Upper lobe of left lung (tissue), 6 donors: ENCODE results near the gene PZP. TPM values are rescaled to one million over a fixed set of nuclear protein-coding genes. Genes with fewer than 3 reads are reported as not detected.

Experiments
- ATAC-seq, 2 donors: fragments of 200-7000 bp; cut with Tn5 transposase; one replicate each; pipeline ENCODE4 v1.9.1; 2022; ENCODE audit warnings: mild to moderate bottlenecking in 2 of 2, moderate library complexity in 2 of 2; ENCODE audit not compliant: low FRiP score in 2 of 2
- DNase-seq, 2 donors: peaks; one replicate each; pipeline ENCODE4 v3.0.0-alpha.2; 2019 to 2020
- H3K27ac ChIP-seq, 4 donors: fragments of 200-600 bp; sonication (generic); one replicate each; pipeline ENCODE4 v1.5.1; 2016 to 2019
- H3K27me3 ChIP-seq, 4 donors: fragments of 200-600 bp; sonication (generic); one replicate each; pipeline ENCODE4 v1.5.1; 2017 to 2019
- H3K36me3 ChIP-seq, 4 donors: fragments of 200-600 bp; sonication (generic); one replicate each; pipeline ENCODE4 v1.5.1; 2016 to 2019
- H3K4me1 ChIP-seq, 4 donors: fragments of 200-600 bp; sonication (generic); one replicate each; pipeline ENCODE4 v1.5.1; 2018 to 2019
- H3K4me3 ChIP-seq, 4 donors: fragments of 200-600 bp; sonication (generic); one replicate each; pipeline ENCODE4 v1.5.1; 2017 to 2019; ENCODE audit warnings: mild to moderate bottlenecking in 2 of 4, moderate library complexity in 1 of 4
- H3K9me3 ChIP-seq, 4 donors: fragments of 200-600 bp; sonication (generic); one replicate each; pipeline ENCODE4 v1.5.1; 2018 to 2019
- CTCF ChIP-seq, 6 experiments: fragments of 450-650 bp in 4 of 6; fragments of 200-600 bp in 2 of 6; sonication (generic) in 2 of 6; IDR thresholded peaks; one replicate each; pipeline ENCODE4 v1.5.1; 2016 to 2019; ENCODE audit warnings: antibody characterized with exemption in 6 of 6
- EP300 ChIP-seq, 4 donors: sonication (generic); formaldehyde crosslinking; IDR thresholded peaks; one replicate each; pipeline ENCODE4 v1.5.1; 2017; ENCODE audit warnings: antibody characterized with exemption in 4 of 4, control low read depth in 2 of 4
- POLR2A ChIP-seq, 4 donors: fragments of 450-650 bp; IDR thresholded peaks; one replicate each; pipeline ENCODE4 v1.5.1; 2016 to 2017; ENCODE audit warnings: antibody characterized with exemption in 4 of 4, mild to moderate bottlenecking in 2 of 4
- POLR2AphosphoS5 ChIP-seq, 2 donors: sonication (generic); formaldehyde crosslinking; IDR thresholded peaks; one replicate each; pipeline ENCODE4 v1.5.1; 2017; ENCODE audit warnings: antibody characterized with exemption in 2 of 2
- WGBS, 2 donors: methylation state at CpG; one replicate each; pipeline ENCODE4 v1.1.5; 2017 to 2018; 5-methylcytosine and 5-hydroxymethylcytosine counted together
- total RNA-seq, 6 donors: library from RNA; depleted of rRNA in 4 of 6; stranded (reverse); fragments of >200 nt in 4 of 6; gene quantifications; one replicate each; pipeline versions ENCODE4 v1.1.0 to v1.2.1, GENCODE V29; 2016 to 2021
- donor health status: DM: no; HTN: no; CAD: no; lungs with moderate emphysema.
- donor health status: DM: no; HTN: yes; CAD: no; lungs with severe emphysema.

Gene PZP
- total RNA-seq, 6 donors from 2014 or later = 1.3 to 7.3 (median 2.0) TPM

GRCh38 chr12:9135903-9136310 is 72.3 kb downstream of the PZP start:
- ATAC-seq (no peak), DNase-seq (no peak)
- Histone ChIP-seq H3K9me3 (peaks cover 0 to under 1% (median 0%) of the 10 kb centered on the region in 4 donors), H3K27ac (peak overlapping the region in 1 of 4 donors; percentile 0), H3K4me3 (no peak overlapping the region), H3K36me3 (no peaks in the 10 kb centered on the region), H3K4me1 (peaks cover 0 to 2% (median 0%) of the 10 kb centered on the region in 4 donors), H3K27me3 (no peaks in the 10 kb centered on the region)
- TF ChIP-seq EP300 (IDR thresholded peaks at IDR 0.05) (no peak), POLR2AphosphoS5 (IDR thresholded peaks at IDR 0.05) (no peak), CTCF (IDR thresholded peaks at IDR 0.05) (no peak), POLR2A (IDR thresholded peaks at IDR 0.05) (no peak)
- WGBS, 2 donors = 67 to 72% methylated on average over 5 of the region's 5 CpGs

GRCh38 chr12:9134981-9135628 is 73.1 kb downstream of the PZP start:
- Histone ChIP-seq H3K4me3 (peak overlapping the region in 1 of 4 donors; percentile 7), H3K4me1 (peaks cover 0 to 2% (median 0%) of the 10 kb centered on the region in 4 donors), H3K27me3 (no peaks in the 10 kb centered on the region), H3K27ac (peak overlapping the region in 3 of 4 donors; percentile 54 to 82 (median 60)), H3K9me3 (peaks cover 0 to 3% (median 0%) of the 10 kb centered on the region in 4 donors), H3K36me3 (no peaks in the 10 kb centered on the region)
- WGBS, 2 donors = 80 to 85% methylated on average over 13 to 16 of the region's 16 CpGs
- DNase-seq (peak in 1 of 2 donors; percentile 63), ATAC-seq (peak; percentile 23 to 34)
- TF ChIP-seq POLR2AphosphoS5 (IDR thresholded peaks at IDR 0.05) (peak; percentile 52 to 75), EP300 (IDR thresholded peaks at IDR 0.05) (peak in 1 of 4 donors; percentile 40), CTCF (IDR thresholded peaks at IDR 0.05) (peak in 4 of 6 experiments; percentile 11 to 19 (median 12)), POLR2A (IDR thresholded peaks at IDR 0.05) (no peak)

GRCh38 chr12:9133216-9133916 is 74.8 kb downstream of the PZP start:
- Histone ChIP-seq H3K9me3 (peaks cover 0 to 3% (median 0%) of the 10 kb centered on the region in 4 donors), H3K27ac (no peak overlapping the region), H3K27me3 (no peaks in the 10 kb centered on the region), H3K36me3 (no peaks in the 10 kb centered on the region), H3K4me1 (peaks cover 0 to 2% (median 0%) of the 10 kb centered on the region in 4 donors), H3K4me3 (no peak overlapping the region)
- no peak for DNase-seq
- whole genome bisulfite sequencing, 2 donors = 70 to 73% methylated on average over 1 of the region's 1 CpG
- TF ChIP-seq EP300 (IDR thresholded peaks at IDR 0.05) (no peak), POLR2AphosphoS5 (IDR thresholded peaks at IDR 0.05) (no peak), CTCF (IDR thresholded peaks at IDR 0.05) (no peak), POLR2A (IDR thresholded peaks at IDR 0.05) (no peak)
- ATAC-seq = no peak

- Histone ChIP-seq H3K36me3 (no peaks in the 10 kb centered on the region), H3K4me1 (peaks cover 0 to 2% (median 0%) of the 10 kb centered on the region in 4 donors), H3K4me3 (no peak overlapping the region), H3K9me3 (peaks cover 0 to 3% (median 0%) of the 10 kb centered on the region in 4 donors), H3K27me3 (no peaks in the 10 kb centered on the region), H3K27ac (no peak overlapping the region)
- no peak for ATAC-seq
- no peak for TF ChIP-seq EP300 (IDR thresholded peaks at IDR 0.05)
- peak in 1 of 2 donors; percentile 63 for TF ChIP-seq POLR2AphosphoS5 (IDR thresholded peaks at IDR 0.05)
- no peak for DNase-seq
- WGBS, 2 donors = 54 to 57% methylated on average over 1 of the region's 1 CpG
Measured at GRCh38 chr12:9132008-9132535, 76.1 kb downstream of the PZP start.

- Histone ChIP-seq H3K36me3 (no peaks in the 10 kb centered on the region), H3K4me1 (no peaks in the 10 kb centered on the region), H3K4me3 (no peak overlapping the region), H3K9me3 (peaks cover 0 to 3% (median 0%) of the 10 kb centered on the region in 4 donors), H3K27ac (no peak overlapping the region), H3K27me3 (no peaks in the 10 kb centered on the region)
- 71 to 93% methylated on average over 2 of the region's 2 CpGs for WGBS, 2 donors
- no peak for ATAC-seq
- DNase-seq = no peak
- no peak for TF ChIP-seq POLR2AphosphoS5 (IDR thresholded peaks at IDR 0.05)
- TF ChIP-seq EP300 (IDR thresholded peaks at IDR 0.05) = no peak
- no peak for TF ChIP-seq POLR2A (IDR thresholded peaks at IDR 0.05)
- TF ChIP-seq CTCF (IDR thresholded peaks at IDR 0.05) = no peak
Measured at GRCh38 chr12:9130244-9130643, 78.0 kb downstream of the PZP start.
